ENCODE data around the gene CXCL13.

GRCh38 chr4:77582711-77583110 is 22.9 kb upstream of the CXCL13 start:
- TF ChIP-seq FOXM1 (IDR thresholded peaks at IDR 0.05; ENCODE audit: borderline replicate concordance), result no peak
- TF ChIP-seq PKNOX1 (IDR thresholded peaks at IDR 0.05), result no peak
- no peak for TF ChIP-seq SP1 (IDR thresholded peaks at IDR 0.05)
- no peak for TF ChIP-seq CTBP1 (IDR thresholded peaks at IDR 0.05; ENCODE audit: borderline replicate concordance)
- no peak for TF ChIP-seq NFRKB (IDR thresholded peaks at IDR 0.05)
- TF ChIP-seq FOXK2 (IDR thresholded peaks at IDR 0.05), result no peak
- TF ChIP-seq SUZ12 (IDR thresholded peaks at IDR 0.05), result no peak
- TF ChIP-seq BHLHE40 (IDR thresholded peaks at IDR 0.05; ENCODE audit: borderline replicate concordance), result no peak
- no peak for TF ChIP-seq FOXA1 (IDR thresholded peaks at IDR 0.05)
- no peak for TF ChIP-seq ARNT (IDR thresholded peaks at IDR 0.05)

All from HEK293T (cell line).